Kidney epithelial cell (primary cell): ENCODE results near the gene MUC13. TPM values are rescaled to one million over a fixed set of nuclear protein-coding genes. Genes with fewer than 3 reads are reported as not detected.

ENCODE experiments used
- DNase-seq: peaks from one replicate; pipeline ENCODE4 v3.0.0-alpha.2; 2010; ENCODE audit warnings: low read depth
- H3K27me3 ChIP-seq: 2 replicates; pipeline ENCODE4 v1.6.0; 2011; ENCODE audit warnings: low read length; ENCODE audit not compliant: control insufficient read depth, insufficient read depth
- H3K36me3 ChIP-seq: 2 replicates; pipeline ENCODE4 v1.5.1; 2011; ENCODE audit warnings: low read length; ENCODE audit not compliant: control insufficient read depth, insufficient read depth
- H3K4me3 ChIP-seq: 2 replicates; pipeline ENCODE4 v1.5.1; 2011; ENCODE audit warnings: low read depth, mild to moderate bottlenecking, control low read depth, low read length
- total RNA-seq: library from RNA; depleted of rRNA; stranded (reverse); fragments of >200 nt; gene quantifications from 2 replicates; pipeline ENCODE4 v1.2.3, GENCODE V29; 2015
- TF ChIP-seq, protein P1 (sequence below): IDR thresholded peaks from 2 replicates; pipeline ENCODE4 v1.5.1; 2011; ENCODE audit warnings: mild to moderate bottlenecking, moderate library complexity, low read length, control low read depth, inconsistent platforms; ENCODE audit not compliant: insufficient read depth, poor library complexity, severe bottlenecking

The MUC13 gene
- total RNA-seq, 1 donor from 2014 or later: not detected

- no peak for DNase-seq
- H3K36me3 ChIP-seq: no peaks in the 10 kb centered on the region
- TF ChIP-seq, protein P1, sequence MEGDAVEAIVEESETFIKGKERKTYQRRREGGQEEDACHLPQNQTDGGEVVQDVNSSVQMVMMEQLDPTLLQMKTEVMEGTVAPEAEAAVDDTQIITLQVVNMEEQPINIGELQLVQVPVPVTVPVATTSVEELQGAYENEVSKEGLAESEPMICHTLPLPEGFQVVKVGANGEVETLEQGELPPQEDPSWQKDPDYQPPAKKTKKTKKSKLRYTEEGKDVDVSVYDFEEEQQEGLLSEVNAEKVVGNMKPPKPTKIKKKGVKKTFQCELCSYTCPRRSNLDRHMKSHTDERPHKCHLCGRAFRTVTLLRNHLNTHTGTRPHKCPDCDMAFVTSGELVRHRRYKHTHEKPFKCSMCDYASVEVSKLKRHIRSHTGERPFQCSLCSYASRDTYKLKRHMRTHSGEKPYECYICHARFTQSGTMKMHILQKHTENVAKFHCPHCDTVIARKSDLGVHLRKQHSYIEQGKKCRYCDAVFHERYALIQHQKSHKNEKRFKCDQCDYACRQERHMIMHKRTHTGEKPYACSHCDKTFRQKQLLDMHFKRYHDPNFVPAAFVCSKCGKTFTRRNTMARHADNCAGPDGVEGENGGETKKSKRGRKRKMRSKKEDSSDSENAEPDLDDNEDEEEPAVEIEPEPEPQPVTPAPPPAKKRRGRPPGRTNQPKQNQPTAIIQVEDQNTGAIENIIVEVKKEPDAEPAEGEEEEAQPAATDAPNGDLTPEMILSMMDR: no peak
- H3K4me3 ChIP-seq: no peak overlapping the region
- H3K27me3 ChIP-seq: no peaks in the 10 kb centered on the region
Observed at GRCh38 chr3:124966521-124967445, 32.2 kb upstream of the MUC13 start.

- no peak for DNase-seq
- Histone ChIP-seq H3K36me3 (no peaks in the 10 kb centered on the region), H3K4me3 (no peak overlapping the region), H3K27me3 (no peaks in the 10 kb centered on the region)
- TF ChIP-seq, protein P1: no peak
Observed at GRCh38 chr3:124965413-124965812, 30.9 kb upstream of the MUC13 start.

DNA sequence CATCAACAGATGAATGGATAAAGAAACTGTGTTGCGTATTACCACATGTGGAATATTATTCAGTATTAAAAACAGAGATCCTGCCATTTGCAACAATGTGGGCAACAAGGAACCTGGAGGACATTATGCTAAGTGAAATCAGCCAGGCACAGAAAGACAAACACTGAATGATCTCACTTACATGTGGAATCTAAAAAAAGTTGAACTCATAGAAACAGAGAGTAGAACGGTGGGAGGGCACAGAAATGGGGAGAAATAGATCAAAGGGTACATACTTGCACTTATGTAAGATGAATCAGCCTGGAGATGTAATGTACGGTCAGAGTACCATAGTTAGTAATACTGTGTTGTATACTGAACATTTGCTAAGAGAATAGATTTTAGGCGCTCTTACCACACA is 29.8 kb upstream of the MUC13 start:
- Histone ChIP-seq H3K4me3 (no peak overlapping the region), H3K36me3 (no peaks in the 10 kb centered on the region), H3K27me3 (no peaks in the 10 kb centered on the region)
- no peak for DNase-seq
- TF ChIP-seq, protein P1: no peak

- Histone ChIP-seq H3K27me3 (no peaks in the 10 kb centered on the region), H3K4me3 (no peak overlapping the region), H3K36me3 (no peaks in the 10 kb centered on the region)
- TF ChIP-seq, protein P1: no peak
- no peak for DNase-seq
Observed at GRCh38 chr3:124963755-124964154, 29.2 kb upstream of the MUC13 start.

- no peak overlapping the region for H3K4me3 ChIP-seq
- TF ChIP-seq, protein P1: no peak
- H3K27me3 ChIP-seq: no peaks in the 10 kb centered on the region
- H3K36me3 ChIP-seq: no peaks in the 10 kb centered on the region
- no peak for DNase-seq
Observed at GRCh38 chr3:124962403-124962940, 27.9 kb upstream of the MUC13 start.
